Ishikawa (cell line): Measurements from ENCODE around the gene SH2B3.

ENCODE experiments used
- EP300 ChIP-seq: IDR thresholded peaks from 2 replicates; pipeline ENCODE4 v1.6.1; 2012; ENCODE audit warnings: borderline replicate concordance
- RAD21 ChIP-seq: IDR thresholded peaks from 2 replicates; pipeline ENCODE4 v1.6.1; 2012; ENCODE audit warnings: low read depth
- TAF1 ChIP-seq: IDR thresholded peaks from 2 replicates; pipeline ENCODE4 v1.6.1; 2012; ENCODE audit warnings: low read depth, mild to moderate bottlenecking
- TF ChIP-seq, protein P1 (sequence below): IDR thresholded peaks from 2 replicates; pipeline ENCODE4 v1.6.1; 2012; ENCODE audit warnings: low read depth, mild to moderate bottlenecking

DNA sequence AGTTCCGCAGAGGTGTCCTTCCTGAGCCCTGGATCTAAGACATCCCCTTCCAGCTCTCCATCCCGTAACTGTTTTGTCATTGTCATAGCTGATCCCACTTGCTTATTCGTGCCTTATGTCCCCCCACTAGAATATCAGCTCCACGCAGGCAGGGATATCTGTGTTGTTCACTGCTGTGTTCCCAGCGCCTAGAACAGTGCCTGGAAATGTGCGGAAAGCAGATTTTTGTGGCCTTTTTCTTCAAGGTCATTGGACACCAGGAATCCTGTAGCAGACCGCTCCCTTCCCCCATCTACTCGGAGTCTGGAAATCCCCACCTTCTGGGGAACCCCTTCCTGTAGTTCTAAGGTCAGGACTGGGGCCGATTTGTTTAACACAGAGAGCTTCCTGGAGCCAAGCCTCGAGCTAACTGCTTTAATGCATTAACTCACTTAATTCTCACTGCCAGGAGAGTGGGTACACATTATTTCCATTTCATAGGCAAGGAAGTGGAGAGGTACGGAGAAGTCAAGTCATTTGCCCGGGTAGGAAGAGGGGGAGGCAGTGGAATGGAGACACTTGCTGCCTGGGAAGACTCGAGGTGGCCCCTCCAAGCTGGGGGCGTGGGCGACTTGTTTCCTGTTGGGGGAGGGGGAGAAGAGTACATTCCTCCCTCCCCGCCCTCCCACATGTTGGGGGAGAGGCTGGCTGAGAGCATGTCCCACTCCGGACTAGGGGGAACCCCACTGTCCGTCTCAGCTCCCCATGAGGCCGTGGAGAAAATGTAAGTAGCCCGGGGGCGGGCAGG, 1.2 kb upstream of the SH2B3 start:
- TF ChIP-seq EP300 (no peak), RAD21 (no peak), TAF1 (no peak)
- TF ChIP-seq, protein P1, sequence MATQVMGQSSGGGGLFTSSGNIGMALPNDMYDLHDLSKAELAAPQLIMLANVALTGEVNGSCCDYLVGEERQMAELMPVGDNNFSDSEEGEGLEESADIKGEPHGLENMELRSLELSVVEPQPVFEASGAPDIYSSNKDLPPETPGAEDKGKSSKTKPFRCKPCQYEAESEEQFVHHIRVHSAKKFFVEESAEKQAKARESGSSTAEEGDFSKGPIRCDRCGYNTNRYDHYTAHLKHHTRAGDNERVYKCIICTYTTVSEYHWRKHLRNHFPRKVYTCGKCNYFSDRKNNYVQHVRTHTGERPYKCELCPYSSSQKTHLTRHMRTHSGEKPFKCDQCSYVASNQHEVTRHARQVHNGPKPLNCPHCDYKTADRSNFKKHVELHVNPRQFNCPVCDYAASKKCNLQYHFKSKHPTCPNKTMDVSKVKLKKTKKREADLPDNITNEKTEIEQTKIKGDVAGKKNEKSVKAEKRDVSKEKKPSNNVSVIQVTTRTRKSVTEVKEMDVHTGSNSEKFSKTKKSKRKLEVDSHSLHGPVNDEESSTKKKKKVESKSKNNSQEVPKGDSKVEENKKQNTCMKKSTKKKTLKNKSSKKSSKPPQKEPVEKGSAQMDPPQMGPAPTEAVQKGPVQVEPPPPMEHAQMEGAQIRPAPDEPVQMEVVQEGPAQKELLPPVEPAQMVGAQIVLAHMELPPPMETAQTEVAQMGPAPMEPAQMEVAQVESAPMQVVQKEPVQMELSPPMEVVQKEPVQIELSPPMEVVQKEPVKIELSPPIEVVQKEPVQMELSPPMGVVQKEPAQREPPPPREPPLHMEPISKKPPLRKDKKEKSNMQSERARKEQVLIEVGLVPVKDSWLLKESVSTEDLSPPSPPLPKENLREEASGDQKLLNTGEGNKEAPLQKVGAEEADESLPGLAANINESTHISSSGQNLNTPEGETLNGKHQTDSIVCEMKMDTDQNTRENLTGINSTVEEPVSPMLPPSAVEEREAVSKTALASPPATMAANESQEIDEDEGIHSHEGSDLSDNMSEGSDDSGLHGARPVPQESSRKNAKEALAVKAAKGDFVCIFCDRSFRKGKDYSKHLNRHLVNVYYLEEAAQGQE = no peak
